B cell (primary cell): ENCODE results near the gene MAP2K1. TPM values are rescaled to one million over a fixed set of nuclear protein-coding genes. Genes with fewer than 3 reads are reported as not detected.

Experiments used
- ATAC-seq: fragments of 200-7000 bp; cut with Tn5 transposase; one replicate; pipeline ENCODE4 v1.10.0; 2021; ENCODE audit warnings: low read depth, mild to moderate bottlenecking, moderate number of reproducible peaks, moderate library complexity
- CTCF ChIA-PET: fragments of 350-600 bp; sonication (Branson Sonifier 250); formaldehyde crosslinking; loops from one replicate; lab custom pipeline; 2021; ENCODE audit warnings: antibody characterized with exemption, inconsistent platforms; lab: Charles Lee
- POLR2A ChIA-PET: fragments of 350-600 bp; sonication (Branson Sonifier 250); formaldehyde crosslinking; loops from one replicate; lab custom pipeline; 2021; ENCODE audit warnings: antibody characterized with exemption; lab: Charles Lee
- DNase-seq: peaks from one replicate; pipeline ENCODE4 v3.0.0; 2013
- H2AFZ ChIP-seq: 2 replicates; pipeline ENCODE4 v1.6.1; 2012; ENCODE audit warnings: mild to moderate bottlenecking, low read depth, low read length; ENCODE audit not compliant: insufficient read depth, poor library complexity, severe bottlenecking
- H3K27ac ChIP-seq, 2 donors: 1 replicate in 1 of 2; 2 replicates in 1 of 2; pipeline ENCODE4 v1.5.1; 2012 to 2013; ENCODE audit warnings: low read length in 2 of 2, mild to moderate bottlenecking in 2 of 2, moderate library complexity in 1 of 2
- H3K27me3 ChIP-seq, 4 experiments: fragments of 200-600 bp in 1 of 4; sonication (generic) in 1 of 4; replicated peaks in 1 of 4; 1 replicate in 2 of 4; 2 replicates in 2 of 4; pipeline versions ENCODE4 v1.6.1 to v1.7.0; 2013 to 2016; ENCODE audit warnings: low read length in 3 of 4, mild to moderate bottlenecking in 2 of 4, mixed read lengths in 1 of 4, moderate library complexity in 1 of 4; ENCODE audit not compliant: insufficient read depth in 4 of 4, control insufficient read depth in 3 of 4; ENCODE audit errors: control extremely low read depth in 1 of 4
- H3K36me3 ChIP-seq, 2 experiments: replicated peaks in 1 of 2; 1 replicate in 1 of 2; 2 replicates in 1 of 2; pipeline versions ENCODE4 v1.6.1 to v1.7.1; 2013; ENCODE audit warnings: low read length in 1 of 2; ENCODE audit not compliant: insufficient read depth in 2 of 2, control insufficient read depth in 1 of 2; ENCODE audit errors: control extremely low read depth in 1 of 2, extremely low read depth in 1 of 2
- H3K4me1 ChIP-seq, 2 donors: fragments of 200-600 bp in 1 of 2; sonication (generic) in 1 of 2; 1 replicate in 1 of 2; 2 replicates in 1 of 2; pipeline versions ENCODE4 v1.5.1 to v1.6.1; 2013 to 2017; ENCODE audit warnings: low read length in 2 of 2; ENCODE audit not compliant: control insufficient read depth in 2 of 2, insufficient read depth in 2 of 2
- H3K4me2 ChIP-seq: replicated peaks from 2 replicates; pipeline ENCODE3; 2012; ENCODE audit warnings: mild to moderate bottlenecking, low read depth, low read length; ENCODE audit not compliant: poor library complexity, severe bottlenecking
- H3K4me3 ChIP-seq, 5 experiments: fragments of 200-600 bp in 1 of 5; sonication (generic) in 1 of 5; 1 replicate in 3 of 5; 2 replicates in 2 of 5; pipeline versions ENCODE4 v1.5.1 to v1.7.0; 2011 to 2016; ENCODE audit warnings: low read length in 4 of 5, mild to moderate bottlenecking in 4 of 5, low read depth in 2 of 5, control low read depth in 1 of 5, moderate library complexity in 1 of 5; ENCODE audit not compliant: insufficient read depth in 1 of 5; ENCODE audit errors: control extremely low read depth in 1 of 5, extremely low read depth in 1 of 5
- H3K79me2 ChIP-seq: fragments of 200-600 bp; sonication (generic); one replicate; pipeline ENCODE4 v1.6.0; 2016; ENCODE audit warnings: low read length; ENCODE audit not compliant: control insufficient read depth, insufficient read depth
- H3K9ac ChIP-seq: fragments of 200-600 bp; sonication (generic); 2 replicates; pipeline ENCODE4 v1.6.1; 2017; ENCODE audit warnings: mild to moderate bottlenecking, low read length, moderate library complexity
- H3K9me3 ChIP-seq, 3 donors: one replicate each; pipeline versions ENCODE4 v1.6.1 to v1.7.1; 2013; ENCODE audit warnings: low read length in 2 of 3; ENCODE audit not compliant: control insufficient read depth in 2 of 3, insufficient read depth in 1 of 3; ENCODE audit errors: control extremely low read depth in 1 of 3
- H4K20me1 ChIP-seq: 2 replicates; pipeline ENCODE4 v1.6.0; 2012; ENCODE audit warnings: mild to moderate bottlenecking, low read length; ENCODE audit not compliant: insufficient read depth, control insufficient read depth, poor library complexity, severe bottlenecking
- H3K27ac Mint-ChIP-seq: one replicate; pipeline ENCODE4 v1.8.0; 2021; ENCODE audit warnings: mixed read lengths
- H3K27me3 Mint-ChIP-seq: one replicate; pipeline ENCODE4 v1.8.0; 2021; ENCODE audit warnings: mixed read lengths
- H3K4me1 Mint-ChIP-seq: one replicate; pipeline ENCODE4 v1.8.0; 2021; ENCODE audit warnings: mixed read lengths
- H3K4me3 Mint-ChIP-seq: one replicate; pipeline ENCODE4 v1.8.0; 2021; ENCODE audit warnings: mixed read lengths
- H3K9me3 Mint-ChIP-seq: one replicate; pipeline ENCODE4 v1.8.0; 2022; ENCODE audit warnings: mixed read lengths; ENCODE audit not compliant: insufficient read depth
- EZH2 ChIP-seq: IDR thresholded peaks from 2 replicates; pipeline ENCODE4 v1.6.1; 2012; ENCODE audit warnings: borderline replicate concordance, low read depth, mild to moderate bottlenecking, moderate library complexity, low read length; ENCODE audit not compliant: insufficient read depth, poor library complexity, severe bottlenecking
- WGBS: methylation state at CpG from one replicate; pipeline ENCODE4 v1.1.5; 2013; ENCODE audit warnings: missing lambda C conversion rate; ENCODE audit not compliant: insufficient coverage; 5-methylcytosine and 5-hydroxymethylcytosine counted together
- intact Hi-C: fragments of 100-400 bp; cut with micrococcal nuclease; formaldehyde crosslinking; loops from one replicate; pipeline ENCODE4 v1.10.0; 2022
- polyA plus RNA-seq: library from polyadenylated mRNA; depleted of rRNA; stranded (reverse); fragments of >200 nt; gene quantifications from 2 replicates; pipeline ENCODE4 v1.2.3, GENCODE V29; 2012
- total RNA-seq, 2 donors: library from RNA; stranded (reverse); fragments of 120-200 nt in 1 of 2; gene quantifications; 1 replicate in 1 of 2; 2 replicates in 1 of 2; pipeline versions ENCODE4 v1.2.3 to v1.2.4, GENCODE V29; 2013 to 2022
- TF ChIP-seq, protein P1 (sequence below): fragments of 200-600 bp; IDR thresholded peaks from one replicate; pipeline ENCODE4 v1.8.0; 2022; ENCODE audit warnings: antibody characterized with exemption, mild to moderate bottlenecking

MAP2K1 gene
- total and polyA plus RNA-seq, 2 donors (not counting 1 experiment from before 2014, with no cell fraction given): 21.6 to 52.3 TPM

DNA sequence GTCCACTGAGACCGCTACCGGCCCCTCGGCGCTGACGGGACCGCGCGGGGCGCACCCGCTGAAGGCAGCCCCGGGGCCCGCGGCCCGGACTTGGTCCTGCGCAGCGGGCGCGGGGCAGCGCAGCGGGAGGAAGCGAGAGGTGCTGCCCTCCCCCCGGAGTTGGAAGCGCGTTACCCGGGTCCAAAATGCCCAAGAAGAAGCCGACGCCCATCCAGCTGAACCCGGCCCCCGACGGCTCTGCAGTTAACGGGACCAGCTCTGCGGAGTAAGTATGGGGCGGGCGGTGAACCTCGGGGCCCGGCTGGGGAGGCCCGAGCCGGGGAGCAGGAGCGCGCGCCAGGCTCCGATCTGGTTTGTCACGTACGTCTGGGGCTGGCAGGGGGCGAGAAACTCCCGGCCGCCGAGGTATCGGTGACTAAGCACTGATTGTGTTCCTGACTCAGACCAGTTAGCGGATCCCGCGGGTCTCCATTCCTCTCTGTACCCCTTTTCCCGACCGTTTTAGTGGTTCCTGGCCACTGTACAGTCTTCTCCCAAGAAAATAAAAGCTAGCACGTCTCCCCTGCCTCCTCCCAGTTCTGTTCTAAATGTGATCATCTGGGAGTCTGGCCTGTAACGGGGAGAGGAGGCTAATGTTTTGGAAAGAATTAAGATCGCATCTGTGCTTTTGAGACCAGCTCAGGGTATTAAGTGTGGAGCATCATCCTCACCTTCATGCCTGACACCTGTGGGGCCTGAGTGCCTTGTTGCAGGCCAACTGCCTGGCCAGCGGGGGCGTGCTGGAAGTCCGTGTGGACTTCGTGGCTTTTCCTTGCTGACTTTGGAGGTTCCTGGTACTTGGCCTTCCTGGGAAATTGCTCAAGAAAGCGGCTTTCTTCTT is 691 bp downstream of the MAP2K1 start:
- ATAC-seq (peak; percentile 14), DNase-seq (peak; percentile 70)
- Histone ChIP-seq H3K79me2 (peaks cover 61% of the 10 kb centered on the region), H3K36me3 (no peaks in the 10 kb centered on the region), H2AFZ (peak overlapping the region; percentile 84), H3K4me3 (peak overlapping the region; percentile 59 to 78 (median 75)), H3K4me2 (peak overlapping the region; percentile 83), H3K9me3 (peaks cover 0 to 4% (median 0%) of the 10 kb centered on the region in 3 donors), H3K4me1 (peaks cover 54 to 57% of the 10 kb centered on the region in 2 donors), H3K9ac (peak overlapping the region; percentile 70), H3K27me3 (no peaks in the 10 kb centered on the region), H4K20me1 (peaks cover 40% of the 10 kb centered on the region), H3K27ac (peak overlapping the region in 1 of 2 donors; percentile 58)
- intact Hi-C loops: loop anchor here (2.0 kb wide), 1 partner anchor 95 kb away; the partner anchor contains the start of gene DIS3L
- POLR2A ChIA-PET: interaction anchor here (0.6 to 1.4 kb wide), 3 partner anchors 31 to 697 kb away, joined by 3 to 6 read pairs (median 4); partner anchors contain the start of gene TIPIN
- CTCF ChIA-PET: interaction anchor here (1.1 to 5.5 kb wide), 6 partner anchors 14 to 117 kb away, joined by 3 to 89 read pairs (median 6); partner anchors contain the start of genes RPL4, SNAPC5 and ZWILCH
- H3K27ac Mint-ChIP-seq: peak overlapping the region; percentile 78
- no peak for TF ChIP-seq EZH2
- TF ChIP-seq, protein P1, sequence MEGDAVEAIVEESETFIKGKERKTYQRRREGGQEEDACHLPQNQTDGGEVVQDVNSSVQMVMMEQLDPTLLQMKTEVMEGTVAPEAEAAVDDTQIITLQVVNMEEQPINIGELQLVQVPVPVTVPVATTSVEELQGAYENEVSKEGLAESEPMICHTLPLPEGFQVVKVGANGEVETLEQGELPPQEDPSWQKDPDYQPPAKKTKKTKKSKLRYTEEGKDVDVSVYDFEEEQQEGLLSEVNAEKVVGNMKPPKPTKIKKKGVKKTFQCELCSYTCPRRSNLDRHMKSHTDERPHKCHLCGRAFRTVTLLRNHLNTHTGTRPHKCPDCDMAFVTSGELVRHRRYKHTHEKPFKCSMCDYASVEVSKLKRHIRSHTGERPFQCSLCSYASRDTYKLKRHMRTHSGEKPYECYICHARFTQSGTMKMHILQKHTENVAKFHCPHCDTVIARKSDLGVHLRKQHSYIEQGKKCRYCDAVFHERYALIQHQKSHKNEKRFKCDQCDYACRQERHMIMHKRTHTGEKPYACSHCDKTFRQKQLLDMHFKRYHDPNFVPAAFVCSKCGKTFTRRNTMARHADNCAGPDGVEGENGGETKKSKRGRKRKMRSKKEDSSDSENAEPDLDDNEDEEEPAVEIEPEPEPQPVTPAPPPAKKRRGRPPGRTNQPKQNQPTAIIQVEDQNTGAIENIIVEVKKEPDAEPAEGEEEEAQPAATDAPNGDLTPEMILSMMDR: no peak
- H3K4me3 Mint-ChIP-seq: peak overlapping the region; percentile 92
- H3K9me3 Mint-ChIP-seq: peaks cover 3% of the 10 kb centered on the region
- H3K27me3 Mint-ChIP-seq: no peaks in the 10 kb centered on the region
- WGBS: 1% methylated on average over 61 of the region's 62 CpGs
- H3K4me1 Mint-ChIP-seq: peaks cover 53% of the 10 kb centered on the region
